GM10248 (cell line): ENCODE results near the gene EPG5.
"Not testable (repeated sequence)": the region's sequence is repeated elsewhere in the genome, so short reads cannot be mapped to it uniquely, and the experiment has no call there.

Source experiments
- CTCF ChIA-PET: fragments of 300-600 bp; sonication (Branson Sonifier 250); formaldehyde crosslinking; extraction: SDS; loops from one replicate; lab custom pipeline; 2021; ENCODE audit warnings: antibody characterized with exemption; lab: Yijun Ruan, JAX
- POLR2A ChIA-PET: fragments of 350-650 bp; sonication (Branson Sonifier 250); formaldehyde crosslinking; extraction: SDS; loops from one replicate; lab custom pipeline; 2020; ENCODE audit warnings: antibody characterized with exemption; lab: Yijun Ruan, JAX
- DNase-seq: peaks from one replicate; pipeline ENCODE4 v3.0.0; 2012; ENCODE audit errors: extremely low spot score
- TF ChIP-seq, protein P1 (sequence below): IDR thresholded peaks from 2 replicates; pipeline ENCODE4 v1.5.1; 2012; ENCODE audit warnings: mild to moderate bottlenecking, low read depth; ENCODE audit errors: extremely low read depth, missing control alignments, control extremely low read depth

Gene EPG5

GRCh38 chr18:45807144-45807543 is 160.0 kb downstream of the EPG5 start:
- CTCF ChIA-PET, result interaction anchor here (0.5 to 2.7 kb wide), 20 partner anchors 9 to 148 kb away, joined by 3 to 9 read pairs (median 4); no protein-coding TSS in a partner anchor
- TF ChIP-seq, protein P1, sequence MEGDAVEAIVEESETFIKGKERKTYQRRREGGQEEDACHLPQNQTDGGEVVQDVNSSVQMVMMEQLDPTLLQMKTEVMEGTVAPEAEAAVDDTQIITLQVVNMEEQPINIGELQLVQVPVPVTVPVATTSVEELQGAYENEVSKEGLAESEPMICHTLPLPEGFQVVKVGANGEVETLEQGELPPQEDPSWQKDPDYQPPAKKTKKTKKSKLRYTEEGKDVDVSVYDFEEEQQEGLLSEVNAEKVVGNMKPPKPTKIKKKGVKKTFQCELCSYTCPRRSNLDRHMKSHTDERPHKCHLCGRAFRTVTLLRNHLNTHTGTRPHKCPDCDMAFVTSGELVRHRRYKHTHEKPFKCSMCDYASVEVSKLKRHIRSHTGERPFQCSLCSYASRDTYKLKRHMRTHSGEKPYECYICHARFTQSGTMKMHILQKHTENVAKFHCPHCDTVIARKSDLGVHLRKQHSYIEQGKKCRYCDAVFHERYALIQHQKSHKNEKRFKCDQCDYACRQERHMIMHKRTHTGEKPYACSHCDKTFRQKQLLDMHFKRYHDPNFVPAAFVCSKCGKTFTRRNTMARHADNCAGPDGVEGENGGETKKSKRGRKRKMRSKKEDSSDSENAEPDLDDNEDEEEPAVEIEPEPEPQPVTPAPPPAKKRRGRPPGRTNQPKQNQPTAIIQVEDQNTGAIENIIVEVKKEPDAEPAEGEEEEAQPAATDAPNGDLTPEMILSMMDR, result peak; percentile 47
- DNase-seq, POLR2A ChIA-PET: not testable (repeated sequence)

- ChIA-PET POLR2A (no interaction called here), CTCF (interaction anchor here (0.8 to 2.7 kb wide), 12 partner anchors 14 to 144 kb away, joined by 3 to 9 read pairs (median 4); no protein-coding TSS in a partner anchor)
- DNase-seq, result no peak
- TF ChIP-seq, protein P1, result no peak
Measured at GRCh38 chr18:45806226-45806625, 160.9 kb downstream of the EPG5 start.

- POLR2A ChIA-PET, result no interaction called here
Measured at GRCh38 chr18:45805551-45805950, 161.6 kb downstream of the EPG5 start.

GRCh38 chr18:45802814-45803492 is 164.2 kb downstream of the EPG5 start:
- POLR2A ChIA-PET, result no interaction called here

More at GRCh38 chr18:45805551-45805950, 161.6 kb downstream of the EPG5 start:
- CTCF ChIA-PET, result interaction anchor here (1.1 to 2.0 kb wide), 4 partner anchors 16 to 143 kb away, joined by 4 to 6 read pairs (median 4); no protein-coding TSS in a partner anchor
- DNase-seq, result no peak
- TF ChIP-seq, protein P1, result no peak

GRCh38 chr18:45801416-45802004 is 165.6 kb downstream of the EPG5 start:
- TF ChIP-seq, protein P1, result no peak
- ChIA-PET CTCF (no interaction called here), POLR2A (no interaction called here)
- no peak for DNase-seq

More at GRCh38 chr18:45802814-45803492, 164.2 kb downstream of the EPG5 start:
- no peak for DNase-seq
- CTCF ChIA-PET, result interaction anchor here (1.2 kb wide), 1 partner anchor 78 kb away, joined by 3 read pairs; no protein-coding TSS in a partner anchor
- TF ChIP-seq, protein P1, result no peak
